CD4-positive, alpha-beta T cell treated with Interleukin-4 for 1 hour (primary cell): ENCODE measurements around the gene RPP30.

ENCODE experiments used
- DNase-seq, 2 donors: peaks; one replicate each; pipeline ENCODE4 v3.0.0-alpha.2; 2020 to 2022

The RPP30 gene

GRCh38 chr10:90947030-90947960, 75.5 kb downstream of the RPP30 start:
- no peak for DNase-seq
